Mucosa of gallbladder (tissue), 1 donor: ENCODE data around the gene ZC3H7B. TPM values are rescaled to one million over a fixed set of nuclear protein-coding genes. Genes with fewer than 3 reads are reported as not detected.

Experiments used
- DNase-seq: peaks from one replicate; pipeline ENCODE4 v3.0.0-alpha.2; 2020; ENCODE audit warnings: low spot score
- total RNA-seq: library from RNA; stranded (reverse); gene quantifications from one replicate; pipeline ENCODE4 v1.2.1, GENCODE V29; 2021
- donor health status: DM: no; HTN: no; CAD: no.

The ZC3H7B gene
- total RNA-seq, 1 donor from 2014 or later, result 80.3 TPM

GRCh38 chr22:41332217-41332939 is 31.1 kb downstream of the ZC3H7B start:
- no peak for DNase-seq

- no peak for DNase-seq
These were observed 32.5 kb downstream of the ZC3H7B start for GRCh38 chr22:41333806-41334205.

GRCh38 chr22:41334215-41334614 is 32.9 kb downstream of the ZC3H7B start:
- DNase-seq, result no peak

DNA sequence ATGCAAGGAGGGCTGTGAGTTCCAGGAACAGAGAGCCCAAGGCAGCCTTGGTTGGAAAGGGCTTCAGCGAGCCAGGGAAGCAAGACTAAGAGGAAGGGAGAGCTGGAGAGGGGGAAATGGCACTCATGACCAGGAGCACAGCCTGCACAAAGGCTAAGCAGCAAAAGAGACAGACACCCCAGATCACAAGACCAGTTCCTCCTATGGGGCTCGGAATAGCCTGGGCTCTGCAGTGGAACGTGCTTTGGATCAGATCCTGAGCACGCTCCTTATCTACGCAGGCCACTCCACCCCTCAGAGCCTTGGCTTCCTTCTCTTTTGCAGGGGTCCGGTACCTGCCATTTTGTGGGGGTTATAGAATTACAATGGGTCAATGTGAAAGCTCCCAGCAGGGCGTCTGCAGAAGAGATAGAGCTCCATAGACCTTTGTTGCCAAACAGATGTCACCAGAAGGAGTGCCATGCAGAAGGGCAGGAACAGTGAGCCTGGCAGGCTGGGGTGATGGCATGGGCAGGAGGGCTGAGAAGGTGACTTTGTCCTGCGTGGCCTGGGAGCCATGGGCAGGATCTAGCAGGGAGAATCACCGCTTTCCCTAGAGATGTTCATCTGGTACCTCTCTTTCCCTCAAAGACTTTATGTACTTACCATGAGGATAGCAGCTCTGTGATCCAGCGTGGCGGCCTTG is 33.8 kb downstream of the ZC3H7B start:
- no peak for DNase-seq

GRCh38 chr22:41338614-41339212 is 37.4 kb downstream of the ZC3H7B start:
- no peak for DNase-seq

- no peak for DNase-seq
These were observed 38.5 kb downstream of the ZC3H7B start for GRCh38 chr22:41339823-41340222.

DNA sequence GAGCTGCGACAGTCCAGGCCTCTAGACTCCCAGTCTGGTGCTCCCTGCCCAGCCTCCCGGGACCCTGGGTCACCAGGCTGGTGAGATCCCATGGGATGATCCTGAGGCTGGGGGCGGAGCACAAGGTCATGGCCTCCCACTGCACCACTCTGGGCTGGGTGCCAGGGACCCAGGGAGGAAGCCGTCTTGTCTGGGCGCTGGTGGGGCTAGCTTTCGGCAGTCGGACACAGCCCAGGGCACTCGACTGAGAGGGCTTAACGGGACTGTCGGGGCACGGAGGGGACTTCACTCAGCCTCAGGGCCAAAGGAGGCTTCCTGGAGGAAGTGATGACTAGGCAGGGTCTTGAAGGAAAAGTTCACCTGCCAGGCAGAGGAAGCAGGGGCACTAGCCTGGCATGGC is 39.0 kb downstream of the ZC3H7B start:
- DNase-seq, result no peak

DNA sequence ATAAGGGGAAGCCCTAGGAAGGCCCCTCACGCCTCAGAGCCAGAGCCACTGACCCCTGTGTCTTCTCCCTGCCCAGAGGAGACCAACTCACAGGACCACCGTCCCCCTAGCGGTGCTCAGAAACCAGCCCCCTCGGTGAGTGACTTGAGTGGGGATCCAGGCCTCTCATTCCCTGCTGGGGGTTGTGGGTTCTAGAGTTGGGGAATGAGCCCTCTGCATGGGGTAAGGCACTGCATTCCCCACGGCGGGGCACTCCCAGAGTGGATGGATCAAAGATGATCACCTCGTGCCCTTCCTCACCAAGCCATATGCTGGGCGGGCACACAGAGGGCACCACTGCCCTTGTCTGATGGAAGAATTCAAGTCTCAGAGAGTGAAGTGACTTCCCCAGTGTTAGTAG is 39.7 kb downstream of the ZC3H7B start:
- DNase-seq, result no peak

GRCh38 chr22:41341990-41342389 is 40.7 kb downstream of the ZC3H7B start:
- no peak for DNase-seq

GRCh38 chr22:41343300-41343699 is 42.0 kb downstream of the ZC3H7B start:
- DNase-seq, result no peak

- no peak for DNase-seq
These were observed 42.4 kb downstream of the ZC3H7B start for GRCh38 chr22:41343717-41344116.

- DNase-seq, result no peak
These were observed 43.0 kb downstream of the ZC3H7B start for GRCh38 chr22:41344189-41344788.

DNA sequence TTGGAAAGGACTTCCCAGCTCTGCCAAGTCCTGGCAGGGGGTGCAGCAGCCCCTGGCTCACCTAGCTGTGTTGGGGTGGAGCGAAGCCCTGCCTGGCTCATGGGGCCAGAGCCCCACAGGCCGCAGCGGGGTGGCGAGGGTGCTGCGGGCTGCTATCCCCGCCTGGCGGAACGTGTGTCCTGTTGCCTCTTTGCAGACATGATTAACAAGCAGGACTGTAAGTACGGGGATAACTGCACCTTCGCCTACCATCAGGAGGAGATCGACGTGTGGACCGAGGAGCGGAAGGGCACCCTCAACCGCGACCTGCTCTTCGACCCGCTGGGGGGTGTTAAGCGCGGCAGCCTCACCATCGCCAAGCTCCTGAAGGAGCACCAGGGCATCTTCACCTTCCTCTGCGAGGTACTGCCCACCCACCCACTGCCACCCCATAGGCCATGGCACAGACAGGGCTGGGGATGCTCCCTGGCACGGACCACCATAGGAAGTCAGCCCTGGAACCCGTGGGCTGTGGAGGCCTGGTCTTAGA is 44.5 kb downstream of the ZC3H7B start:
- no peak for DNase-seq

DNA sequence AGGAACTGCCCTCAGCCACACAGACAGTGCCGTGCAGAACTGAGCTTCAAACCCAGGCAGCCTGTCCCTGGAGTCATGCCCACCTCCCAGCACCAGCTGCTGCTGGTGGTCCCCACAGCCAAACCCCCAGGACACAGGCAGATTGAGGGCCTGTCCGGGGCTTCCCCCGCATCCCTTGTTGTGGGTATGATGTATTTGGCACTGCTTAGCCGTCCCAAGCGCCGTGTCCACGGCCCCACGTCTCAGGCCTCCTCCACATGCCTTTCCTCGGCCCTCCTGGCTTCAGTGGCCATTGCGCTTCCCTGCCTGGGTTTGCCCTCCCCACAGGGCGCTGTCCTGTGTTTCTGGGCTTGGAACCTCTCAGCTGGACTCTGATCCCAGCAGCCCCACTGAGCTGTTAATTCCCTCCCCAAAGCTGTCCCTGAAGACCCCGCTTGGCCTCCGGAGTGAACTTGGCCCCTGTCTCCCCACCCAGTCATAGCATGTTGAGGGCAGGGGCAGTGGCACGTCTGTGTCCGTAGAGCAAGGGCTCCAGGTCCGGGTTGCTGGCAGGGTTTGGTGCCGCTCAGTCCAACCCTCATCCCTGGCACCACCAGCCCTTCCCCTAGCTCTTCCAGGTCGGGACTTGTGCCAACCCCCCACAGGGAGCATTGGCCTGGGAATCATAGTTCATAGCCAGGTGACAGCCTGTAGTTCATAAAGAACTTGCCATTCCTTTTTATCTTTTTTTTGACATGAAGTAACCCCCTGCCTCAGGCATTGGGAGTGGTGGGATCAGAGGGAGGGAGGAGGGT is 45.9 kb downstream of the ZC3H7B start:
- DNase-seq, result no peak

DNA sequence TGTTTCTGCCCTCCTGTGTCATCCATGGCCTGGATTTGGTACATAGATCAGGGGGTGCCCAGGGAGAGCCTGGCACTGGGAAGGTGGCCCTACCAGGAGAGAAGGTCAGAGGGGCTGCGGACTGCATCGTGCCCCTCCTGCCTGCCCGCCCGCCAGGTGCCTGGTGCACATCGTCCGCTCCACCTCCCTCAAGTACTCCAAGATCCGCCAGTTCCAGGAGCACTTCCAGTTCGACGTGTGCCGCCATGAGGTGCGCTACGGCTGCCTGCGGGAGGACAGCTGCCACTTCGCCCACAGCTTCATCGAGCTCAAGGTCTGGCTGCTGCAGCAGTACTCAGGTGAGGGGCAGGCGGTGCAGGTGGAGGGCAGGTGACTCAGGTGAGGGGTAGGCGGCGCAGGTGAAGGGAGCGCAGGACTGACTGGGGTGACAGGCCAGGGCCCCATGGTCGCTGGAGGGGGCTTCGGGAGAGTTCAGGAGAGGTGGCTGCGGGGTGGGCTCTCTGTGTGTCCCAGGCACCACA is 47.7 kb downstream of the ZC3H7B start:
- DNase-seq, result no peak

DNA sequence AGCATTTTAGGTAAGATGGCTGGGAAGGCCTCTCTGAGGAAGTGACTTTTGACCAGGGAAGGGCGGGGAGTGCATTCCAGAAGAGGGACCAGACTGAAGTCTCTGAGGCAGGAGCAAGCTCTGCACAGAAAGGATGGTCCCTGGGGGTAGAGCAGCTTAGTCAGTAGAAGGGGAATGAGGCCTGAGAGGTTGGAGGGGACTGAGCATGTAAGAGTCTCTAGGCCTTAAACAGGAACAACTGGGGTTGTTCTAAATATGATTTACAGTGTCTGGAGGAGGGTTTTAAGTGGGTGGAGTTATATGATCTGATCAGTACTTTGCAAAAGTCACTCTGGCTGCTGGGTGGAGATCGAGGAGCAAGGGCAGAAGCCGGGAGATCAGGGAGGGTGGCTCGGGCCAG is 48.8 kb downstream of the ZC3H7B start:
- DNase-seq, result no peak

- DNase-seq, result no peak
These were observed 49.7 kb downstream of the ZC3H7B start for GRCh38 chr22:41351011-41351410.

GRCh38 chr22:41352058-41352457 is 50.7 kb downstream of the ZC3H7B start:
- DNase-seq, result no peak

DNA sequence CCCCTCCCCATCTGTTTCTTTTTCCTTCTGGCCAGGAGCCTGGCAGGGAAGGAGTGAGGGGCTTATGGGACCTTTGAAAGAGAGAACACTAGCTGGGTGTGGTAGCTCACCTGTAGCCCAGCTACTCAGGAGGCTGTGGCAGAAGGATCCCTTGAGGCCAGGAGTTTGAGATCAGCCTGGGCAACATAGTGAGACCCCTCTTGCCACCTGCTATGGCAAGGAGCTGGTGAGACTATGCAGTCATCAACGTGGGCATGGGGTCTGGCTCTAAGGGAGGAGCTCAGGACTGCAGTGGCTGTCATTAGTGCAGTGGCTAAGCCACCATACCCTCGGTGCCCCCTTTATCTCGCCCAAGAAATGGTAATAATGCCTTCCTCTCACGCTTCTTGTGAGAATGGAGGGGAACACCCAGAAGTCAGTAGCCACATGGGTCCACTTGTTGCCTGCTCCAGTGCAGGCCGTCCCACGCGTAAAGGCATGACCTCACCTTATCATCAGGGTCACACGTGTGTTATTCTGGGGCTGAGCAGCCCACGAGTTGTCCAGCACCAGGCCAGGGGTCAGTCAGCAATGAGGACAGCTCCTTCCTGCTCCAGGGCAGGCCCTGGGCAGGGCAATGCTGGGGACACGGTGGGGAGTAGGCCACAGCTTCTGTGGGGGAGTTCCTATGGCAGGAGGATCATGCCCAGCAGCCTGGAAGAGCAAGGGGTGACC is 52.7 kb downstream of the ZC3H7B start:
- DNase-seq, result no peak

GRCh38 chr22:41354979-41355378 is 53.7 kb downstream of the ZC3H7B start:
- no peak for DNase-seq

- no peak for DNase-seq
These were observed 54.6 kb downstream of the ZC3H7B start for GRCh38 chr22:41355895-41356294.
